IMR-90 (cell line): ENCODE results near the gene MROH7. TPM values are rescaled to one million over a fixed set of nuclear protein-coding genes. Genes with fewer than 3 reads are reported as not detected.
A peak's percentile ranks its signal among the peaks of the same experiment; 100 is the strongest.

Source experiments
- ATAC-seq: fragments of 200-7000 bp; cut with Tn5 transposase; 2 replicates; pipeline ENCODE4 v1.9.1; 2020; ENCODE audit warnings: low read depth, mild to moderate bottlenecking, moderate library complexity
- BruUV-seq: library from RNA; stranded (reverse); fragments of 400-500 nt; replicated peaks from 2 replicates; lab custom pipeline; 2021; lab: Mats Ljungman, UMichigan
- CTCF ChIA-PET: fragments of 300-600 bp; formaldehyde crosslinking; extraction: SDS; loops from one replicate; lab custom pipeline; 2021; ENCODE audit warnings: antibody characterized with exemption; lab: Yijun Ruan, JAX
- POLR2A ChIA-PET: fragments of 300-600 bp; sonication (Branson Sonifier 250); formaldehyde crosslinking; loops from one replicate; lab custom pipeline; 2022; ENCODE audit warnings: antibody characterized with exemption; ENCODE audit not compliant: unreplicated experiment; lab: Charles Lee
- DNase-seq: peaks from one replicate; pipeline ENCODE4 v3.0.0; 2013
- H2AFZ ChIP-seq: replicated peaks from 2 replicates; pipeline ENCODE3; 2013; ENCODE audit warnings: low read length, mild to moderate bottlenecking; ENCODE audit not compliant: poor library complexity
- H2AK5ac ChIP-seq: 2 replicates; pipeline ENCODE4 v1.6.1; 2013; ENCODE audit warnings: low read depth, low read length, inconsistent platforms
- H2AK9ac ChIP-seq: replicated peaks from 2 replicates; pipeline ENCODE3; 2013; ENCODE audit warnings: mild to moderate bottlenecking, low read depth, low read length, moderate library complexity; ENCODE audit not compliant: poor library complexity
- H2BK120ac ChIP-seq: 2 replicates; pipeline ENCODE4 v1.6.1; 2013; ENCODE audit warnings: low read depth, low read length, inconsistent platforms
- H2BK15ac ChIP-seq: 3 replicates; pipeline ENCODE4 v1.6.1; 2013; ENCODE audit warnings: low read depth, low read length, inconsistent platforms
- H2BK20ac ChIP-seq: 2 replicates; pipeline ENCODE4 v1.6.1; 2013; ENCODE audit warnings: low read depth, mild to moderate bottlenecking, inconsistent platforms, low read length, moderate library complexity
- H2BK5ac ChIP-seq: 2 replicates; pipeline ENCODE4 v1.6.1; 2013; ENCODE audit warnings: mild to moderate bottlenecking, low read depth, low read length, inconsistent platforms; ENCODE audit not compliant: poor library complexity, severe bottlenecking
- H3K14ac ChIP-seq: replicated peaks from 2 replicates; pipeline ENCODE4 v1.6.1; 2013; ENCODE audit warnings: low read depth, low read length, inconsistent platforms
- H3K18ac ChIP-seq: 2 replicates; pipeline ENCODE4 v1.6.1; 2013; ENCODE audit warnings: low read depth, low read length, control low read depth
- H3K23ac ChIP-seq: 2 replicates; pipeline ENCODE4 v1.6.1; 2013; ENCODE audit warnings: low read depth, low read length, inconsistent platforms
- H3K27ac ChIP-seq: 2 replicates; pipeline ENCODE4 v1.5.1; 2013; ENCODE audit warnings: mild to moderate bottlenecking, control low read depth, low read length; ENCODE audit not compliant: insufficient read depth
- H3K27me3 ChIP-seq: 2 replicates; pipeline ENCODE4 v1.6.1; 2013; ENCODE audit warnings: low read length; ENCODE audit not compliant: control insufficient read depth, insufficient read depth
- H3K36me3 ChIP-seq: 2 replicates; pipeline ENCODE4 v1.6.1; 2013; ENCODE audit warnings: low read length, mixed read lengths; ENCODE audit not compliant: control insufficient read depth, insufficient read depth
- H3K4ac ChIP-seq: 2 replicates; pipeline ENCODE4 v1.6.1; 2013; ENCODE audit warnings: low read depth, low read length, inconsistent platforms
- H3K4me1 ChIP-seq: 2 replicates; pipeline ENCODE4 v1.6.1; 2013; ENCODE audit warnings: low read length, mixed read lengths; ENCODE audit not compliant: control insufficient read depth, insufficient read depth
- H3K4me2 ChIP-seq: 2 replicates; pipeline ENCODE4 v1.6.1; 2013; ENCODE audit warnings: low read depth, mild to moderate bottlenecking, control low read depth, low read length, moderate library complexity
- H3K4me3 ChIP-seq: 2 replicates; pipeline ENCODE4 v1.5.1; 2013; ENCODE audit warnings: low read depth, mild to moderate bottlenecking, control low read depth, low read length, moderate library complexity; ENCODE audit not compliant: insufficient read depth
- H3K56ac ChIP-seq: 2 replicates; pipeline ENCODE4 v1.6.1; 2013; ENCODE audit warnings: low read length, inconsistent platforms; ENCODE audit not compliant: insufficient read depth; ENCODE audit errors: extremely low read depth
- H3K79me1 ChIP-seq, 2 experiments: 2 replicates each; pipeline ENCODE4 v1.6.1; 2013; ENCODE audit warnings: low read length in 2 of 2, inconsistent platforms in 1 of 2, low read depth in 1 of 2
- H3K9ac ChIP-seq: 2 replicates; pipeline ENCODE4 v1.6.1; 2013; ENCODE audit warnings: low read depth, low read length, control low read depth
- H3K9me1 ChIP-seq: 2 replicates; pipeline ENCODE4 v1.6.1; 2013; ENCODE audit warnings: low read length, inconsistent platforms; ENCODE audit not compliant: insufficient read depth
- H3K9me3 ChIP-seq: 2 replicates; pipeline ENCODE4 v1.6.1; 2013; ENCODE audit warnings: low read length; ENCODE audit not compliant: control insufficient read depth, insufficient read depth
- H4K20me1 ChIP-seq: 2 replicates; pipeline ENCODE4 v1.6.1; 2013; ENCODE audit warnings: low read length, inconsistent platforms; ENCODE audit not compliant: insufficient read depth
- H4K5ac ChIP-seq: 2 replicates; pipeline ENCODE4 v1.6.1; 2013; ENCODE audit warnings: mild to moderate bottlenecking, low read depth, low read length, control low read depth
- H4K8ac ChIP-seq, 2 experiments: 2 replicates each; pipeline ENCODE4 v1.6.1; 2013; ENCODE audit warnings: low read depth in 2 of 2, low read length in 2 of 2, control low read depth in 1 of 2, inconsistent platforms in 1 of 2
- H4K91ac ChIP-seq: 2 replicates; pipeline ENCODE4 v1.6.1; 2013; ENCODE audit warnings: low read depth, low read length, inconsistent platforms; ENCODE audit not compliant: insufficient read depth
- BHLHE40 ChIP-seq: fragments of 150-350 bp; IDR thresholded peaks from 2 replicates; pipeline ENCODE4 v1.6.1; 2016; ENCODE audit warnings: mild to moderate bottlenecking, low read depth, low read length
- CEBPB ChIP-seq: IDR thresholded peaks from 2 replicates; pipeline ENCODE4 v1.6.1; 2012; ENCODE audit warnings: low read depth, low read length, improper control_type of control experiment
- CHD1 ChIP-seq: IDR thresholded peaks from 2 replicates; pipeline ENCODE4 v1.6.1; 2012; ENCODE audit warnings: low read depth, low read length, improper control_type of control experiment
- MAZ ChIP-seq: IDR thresholded peaks from 2 replicates; pipeline ENCODE4 v1.6.1; 2012; ENCODE audit warnings: low read depth, mild to moderate bottlenecking, low read length, improper control_type of control experiment, moderate library complexity, borderline replicate concordance
- SMC3 ChIP-seq: fragments of 150-350 bp; IDR thresholded peaks from 2 replicates; pipeline ENCODE4 v1.6.1; 2016; ENCODE audit warnings: low read depth, mild to moderate bottlenecking, antibody characterized with exemption, low read length, moderate library complexity
- WGBS, 2 experiments: methylation state at CpG; one replicate each; pipeline versions ENCODE4 v1.1.5 to v1.1.7; 2013; ENCODE audit warnings: missing lambda C conversion rate in 2 of 2; ENCODE audit not compliant: insufficient read length in 1 of 2; ENCODE audit errors: extremely low coverage in 2 of 2; 5-methylcytosine and 5-hydroxymethylcytosine counted together
- dilution Hi-C: fragments of 300-500 bp; cut with HindIII; formaldehyde crosslinking; loops from one replicate; pipeline ENCODE4 v1.14.3; 2018; ENCODE audit warnings: low sequenced_read_pairs; ENCODE audit not compliant: unreplicated experiment
- in situ Hi-C: fragments of 300-500 bp; cut with MboI; formaldehyde crosslinking; loops from 3 replicates; pipeline ENCODE4 v1.14.3; 2019; ENCODE audit warnings: low sequenced_read_pairs, inconsistent platforms, mixed read lengths
- intact Hi-C: fragments of 100-400 bp; cut with micrococcal nuclease; formaldehyde crosslinking; loops from 2 replicates; pipeline ENCODE4 v1.10.0; 2022
- polyA plus RNA-seq, 3 experiments: library from polyadenylated mRNA; depleted of rRNA; stranded (reverse); fragments of >200 nt; gene quantifications; 2 replicates each; pipeline ENCODE4 v1.2.3, GENCODE V29; 2012; ENCODE audit warnings: low replicate concordance in 1 of 3
- total RNA-seq: library from RNA; depleted of rRNA; stranded (reverse); fragments of >200 nt; gene quantifications from 2 replicates; pipeline ENCODE4 v1.2.3, GENCODE V29; 2012
- TF ChIP-seq, protein P1 (sequence below): conservative IDR thresholded peaks from 2 replicates; pipeline ENCODE4 v1.5.1; 2012; ENCODE audit warnings: mild to moderate bottlenecking, low read depth, low read length, improper control_type of control experiment

Gene MROH7
- total and polyA plus RNA-seq, 2 of the 4 experiments (the other 2 are of a cell fraction), result not detected

- dilution Hi-C loops (no loop called here), intact Hi-C loops (no loop called here), in situ Hi-C loops (no loop called here)
- Histone ChIP-seq H3K27ac (no peak overlapping the region), H2AK9ac (no peak overlapping the region), H2AFZ (no peak overlapping the region), H4K5ac (no peak overlapping the region), H2BK120ac (no peak overlapping the region), H3K79me1 (no peaks in the 10 kb centered on the region), H3K56ac (no peak overlapping the region), H3K4me1 (no peaks in the 10 kb centered on the region), H3K36me3 (no peaks in the 10 kb centered on the region), H3K9me3 (peaks cover 4% of the 10 kb centered on the region; the same call in 1 of the 2 replicates), H3K9me1 (no peaks in the 10 kb centered on the region), H4K8ac (no peak overlapping the region), H3K9ac (no peak overlapping the region), H3K23ac (no peak overlapping the region), H3K4me3 (no peak overlapping the region), H2AK5ac (no peak overlapping the region), H2BK15ac (no peak overlapping the region), H4K20me1 (no peaks in the 10 kb centered on the region), H2BK20ac (no peak overlapping the region), H4K91ac (no peak overlapping the region), H3K27me3 (peaks cover 20% of the 10 kb centered on the region), H3K4me2 (no peak overlapping the region), H3K14ac (no peak overlapping the region), H3K18ac (no peak overlapping the region), H2BK5ac (no peak overlapping the region), H3K4ac (no peak overlapping the region)
- ATAC-seq (no peak), DNase-seq (no peak)
- TF ChIP-seq SMC3 (no peak), CEBPB (peak; percentile 45), MAZ (no peak), CHD1 (no peak), BHLHE40 (no peak)
- TF ChIP-seq, protein P1, sequence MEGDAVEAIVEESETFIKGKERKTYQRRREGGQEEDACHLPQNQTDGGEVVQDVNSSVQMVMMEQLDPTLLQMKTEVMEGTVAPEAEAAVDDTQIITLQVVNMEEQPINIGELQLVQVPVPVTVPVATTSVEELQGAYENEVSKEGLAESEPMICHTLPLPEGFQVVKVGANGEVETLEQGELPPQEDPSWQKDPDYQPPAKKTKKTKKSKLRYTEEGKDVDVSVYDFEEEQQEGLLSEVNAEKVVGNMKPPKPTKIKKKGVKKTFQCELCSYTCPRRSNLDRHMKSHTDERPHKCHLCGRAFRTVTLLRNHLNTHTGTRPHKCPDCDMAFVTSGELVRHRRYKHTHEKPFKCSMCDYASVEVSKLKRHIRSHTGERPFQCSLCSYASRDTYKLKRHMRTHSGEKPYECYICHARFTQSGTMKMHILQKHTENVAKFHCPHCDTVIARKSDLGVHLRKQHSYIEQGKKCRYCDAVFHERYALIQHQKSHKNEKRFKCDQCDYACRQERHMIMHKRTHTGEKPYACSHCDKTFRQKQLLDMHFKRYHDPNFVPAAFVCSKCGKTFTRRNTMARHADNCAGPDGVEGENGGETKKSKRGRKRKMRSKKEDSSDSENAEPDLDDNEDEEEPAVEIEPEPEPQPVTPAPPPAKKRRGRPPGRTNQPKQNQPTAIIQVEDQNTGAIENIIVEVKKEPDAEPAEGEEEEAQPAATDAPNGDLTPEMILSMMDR, result no peak
- ChIA-PET CTCF (no interaction called here), POLR2A (no interaction called here)
- BruUV-seq, result no TSS peak
- no CpG with 5 or more reads among the region's 6 CpGs for WGBS, 2 experiments
Observed at GRCh38 chr1:54666333-54666732, 24.7 kb downstream of the MROH7 start.
